ENCODE results near the gene PTPRD.

Gene PTPRD

GRCh38 chr9:10282084-10282483 lies 330.7 kb downstream of the PTPRD start:
- 96 to 100% methylated on average over 1 of the region's 2 CpGs for WGBS, 2 experiments
- no peaks in the 10 kb centered on the region for H3K36me3 ChIP-seq (ENCODE audit: control insufficient read depth, insufficient read depth, low read length)

GRCh38 chr9:10274988-10275387 lies 337.8 kb downstream of the PTPRD start:
- WGBS, 2 experiments = no CpG with 5 or more reads among the region's 1 CpG
- H3K27ac ChIP-seq (ENCODE audit: insufficient read depth, low read depth, low read length, poor library complexity, severe bottlenecking) = no peak overlapping the region

More at GRCh38 chr9:10282084-10282483, 330.7 kb downstream of the PTPRD start:
- Histone ChIP-seq H3K4me1 (ENCODE audit: control insufficient read depth, insufficient read depth, low read length) (no peaks in the 10 kb centered on the region), H3K27me3 (ENCODE audit: control insufficient read depth, insufficient read depth, low read length, poor library complexity, severe bottlenecking) (no peaks in the 10 kb centered on the region), H3K4me3 (ENCODE audit: insufficient read depth, low read depth, low read length) (no peak overlapping the region), H3K9me3 (ENCODE audit: control insufficient read depth, low read length) (no peaks in the 10 kb centered on the region), H3K27ac (ENCODE audit: insufficient read depth, low read depth, low read length, poor library complexity, severe bottlenecking) (no peak overlapping the region)

GRCh38 chr9:10274175-10274574 lies 338.6 kb downstream of the PTPRD start:
- H3K27ac ChIP-seq (ENCODE audit: insufficient read depth, low read depth, low read length, poor library complexity, severe bottlenecking) = no peak overlapping the region
- H3K27me3 ChIP-seq (ENCODE audit: control insufficient read depth, insufficient read depth, low read length, poor library complexity, severe bottlenecking) = no peaks in the 10 kb centered on the region
- no peaks in the 10 kb centered on the region for H3K4me1 ChIP-seq (ENCODE audit: control insufficient read depth, insufficient read depth, low read length)
- no peak overlapping the region for H3K4me3 ChIP-seq (ENCODE audit: insufficient read depth, low read depth, low read length)
- 94 to 100% methylated on average over 2 to 3 of the region's 4 CpGs for WGBS, 2 experiments
- H3K36me3 ChIP-seq (ENCODE audit: control insufficient read depth, insufficient read depth, low read length) = no peaks in the 10 kb centered on the region
- H3K9me3 ChIP-seq (ENCODE audit: control insufficient read depth, low read length) = no peaks in the 10 kb centered on the region

More at GRCh38 chr9:10274988-10275387, 337.8 kb downstream of the PTPRD start:
- Histone ChIP-seq H3K4me1 (ENCODE audit: control insufficient read depth, insufficient read depth, low read length) (no peaks in the 10 kb centered on the region), H3K9me3 (ENCODE audit: control insufficient read depth, low read length) (no peaks in the 10 kb centered on the region), H3K27me3 (ENCODE audit: control insufficient read depth, insufficient read depth, low read length, poor library complexity, severe bottlenecking) (no peaks in the 10 kb centered on the region), H3K36me3 (ENCODE audit: control insufficient read depth, insufficient read depth, low read length) (no peaks in the 10 kb centered on the region), H3K4me3 (ENCODE audit: insufficient read depth, low read depth, low read length) (no peak overlapping the region)

GRCh38 chr9:10272830-10273229 lies 340.0 kb downstream of the PTPRD start:
- Histone ChIP-seq H3K27ac (ENCODE audit: insufficient read depth, low read depth, low read length, poor library complexity, severe bottlenecking) (no peak overlapping the region), H3K9me3 (ENCODE audit: control insufficient read depth, low read length) (no peaks in the 10 kb centered on the region), H3K4me1 (ENCODE audit: control insufficient read depth, insufficient read depth, low read length) (no peaks in the 10 kb centered on the region), H3K27me3 (ENCODE audit: control insufficient read depth, insufficient read depth, low read length, poor library complexity, severe bottlenecking) (no peaks in the 10 kb centered on the region), H3K4me3 (ENCODE audit: insufficient read depth, low read depth, low read length) (no peak overlapping the region), H3K36me3 (ENCODE audit: control insufficient read depth, insufficient read depth, low read length) (no peaks in the 10 kb centered on the region)

- H3K4me1 ChIP-seq (ENCODE audit: control insufficient read depth, insufficient read depth, low read length) = no peaks in the 10 kb centered on the region
- H3K27me3 ChIP-seq (ENCODE audit: control insufficient read depth, insufficient read depth, low read length, poor library complexity, severe bottlenecking) = no peaks in the 10 kb centered on the region
- 37 to 39% methylated on average over 8 of the region's 8 CpGs for WGBS, 2 experiments
- no peaks in the 10 kb centered on the region for H3K9me3 ChIP-seq (ENCODE audit: control insufficient read depth, low read length)
- H3K4me3 ChIP-seq (ENCODE audit: insufficient read depth, low read depth, low read length) = no peak overlapping the region
- no peaks in the 10 kb centered on the region for H3K36me3 ChIP-seq (ENCODE audit: control insufficient read depth, insufficient read depth, low read length)
- no peak overlapping the region for H3K27ac ChIP-seq (ENCODE audit: insufficient read depth, low read depth, low read length, poor library complexity, severe bottlenecking)
These were observed 344.0 kb downstream of the PTPRD start for GRCh38 chr9:10268531-10269485.

- Histone ChIP-seq H3K27ac (ENCODE audit: insufficient read depth, low read depth, low read length, poor library complexity, severe bottlenecking) (no peak overlapping the region), H3K36me3 (ENCODE audit: control insufficient read depth, insufficient read depth, low read length) (no peaks in the 10 kb centered on the region), H3K4me3 (ENCODE audit: insufficient read depth, low read depth, low read length) (no peak overlapping the region), H3K27me3 (ENCODE audit: control insufficient read depth, insufficient read depth, low read length, poor library complexity, severe bottlenecking) (no peaks in the 10 kb centered on the region), H3K4me1 (ENCODE audit: control insufficient read depth, insufficient read depth, low read length) (no peaks in the 10 kb centered on the region), H3K9me3 (ENCODE audit: control insufficient read depth, low read length) (no peaks in the 10 kb centered on the region)
- 95 to 100% methylated on average over 2 of the region's 2 CpGs for WGBS, 2 experiments
These were observed 347.6 kb downstream of the PTPRD start for GRCh38 chr9:10265153-10265631.

- WGBS, 2 experiments = 100% methylated on average over 1 of the region's 1 CpG; no CpG with 5 or more reads in 1 of the 2 experiments
- Histone ChIP-seq H3K27me3 (ENCODE audit: control insufficient read depth, insufficient read depth, low read length, poor library complexity, severe bottlenecking) (no peaks in the 10 kb centered on the region), H3K36me3 (ENCODE audit: control insufficient read depth, insufficient read depth, low read length) (no peaks in the 10 kb centered on the region), H3K9me3 (ENCODE audit: control insufficient read depth, low read length) (no peaks in the 10 kb centered on the region), H3K27ac (ENCODE audit: insufficient read depth, low read depth, low read length, poor library complexity, severe bottlenecking) (no peak overlapping the region), H3K4me3 (ENCODE audit: insufficient read depth, low read depth, low read length) (no peak overlapping the region), H3K4me1 (ENCODE audit: control insufficient read depth, insufficient read depth, low read length) (no peaks in the 10 kb centered on the region)
These were observed 352.3 kb downstream of the PTPRD start for GRCh38 chr9:10260501-10260900.

GRCh38 chr9:10259668-10260067 lies 353.1 kb downstream of the PTPRD start:
- H3K36me3 ChIP-seq (ENCODE audit: control insufficient read depth, insufficient read depth, low read length) = no peaks in the 10 kb centered on the region
- H3K9me3 ChIP-seq (ENCODE audit: control insufficient read depth, low read length) = no peaks in the 10 kb centered on the region
- H3K4me3 ChIP-seq (ENCODE audit: insufficient read depth, low read depth, low read length) = no peak overlapping the region
- H3K27ac ChIP-seq (ENCODE audit: insufficient read depth, low read depth, low read length, poor library complexity, severe bottlenecking) = no peak overlapping the region
- 93 to 98% methylated on average over 4 of the region's 4 CpGs for WGBS, 2 experiments
- no peaks in the 10 kb centered on the region for H3K27me3 ChIP-seq (ENCODE audit: control insufficient read depth, insufficient read depth, low read length, poor library complexity, severe bottlenecking)
- no peaks in the 10 kb centered on the region for H3K4me1 ChIP-seq (ENCODE audit: control insufficient read depth, insufficient read depth, low read length)

GRCh38 chr9:10255758-10256157 lies 357.0 kb downstream of the PTPRD start:
- Histone ChIP-seq H3K36me3 (ENCODE audit: control insufficient read depth, insufficient read depth, low read length) (no peaks in the 10 kb centered on the region), H3K4me3 (ENCODE audit: insufficient read depth, low read depth, low read length) (no peak overlapping the region), H3K9me3 (ENCODE audit: control insufficient read depth, low read length) (no peaks in the 10 kb centered on the region), H3K27ac (ENCODE audit: insufficient read depth, low read depth, low read length, poor library complexity, severe bottlenecking) (no peak overlapping the region), H3K27me3 (ENCODE audit: control insufficient read depth, insufficient read depth, low read length, poor library complexity, severe bottlenecking) (no peaks in the 10 kb centered on the region), H3K4me1 (ENCODE audit: control insufficient read depth, insufficient read depth, low read length) (no peaks in the 10 kb centered on the region)
- 96 to 97% methylated on average over 4 of the region's 4 CpGs for WGBS, 2 experiments

GRCh38 chr9:10254338-10254737 lies 358.5 kb downstream of the PTPRD start:
- Histone ChIP-seq H3K27ac (ENCODE audit: insufficient read depth, low read depth, low read length, poor library complexity, severe bottlenecking) (no peak overlapping the region), H3K27me3 (ENCODE audit: control insufficient read depth, insufficient read depth, low read length, poor library complexity, severe bottlenecking) (no peaks in the 10 kb centered on the region), H3K36me3 (ENCODE audit: control insufficient read depth, insufficient read depth, low read length) (no peaks in the 10 kb centered on the region), H3K4me3 (ENCODE audit: insufficient read depth, low read depth, low read length) (no peak overlapping the region), H3K4me1 (ENCODE audit: control insufficient read depth, insufficient read depth, low read length) (no peaks in the 10 kb centered on the region), H3K9me3 (ENCODE audit: control insufficient read depth, low read length) (no peaks in the 10 kb centered on the region)
- 90 to 93% methylated on average over 2 to 3 of the region's 3 CpGs for WGBS, 2 experiments
